ENCODE measurements around the gene PIP5K1C. TPM values are rescaled to one million over a fixed set of nuclear protein-coding genes. Genes with fewer than 3 reads are reported as not detected.

The PIP5K1C gene
- total and polyA plus RNA-seq, 9 of the 15 experiments (the other 6 are each of a cell fraction or from before 2014, with no cell fraction given): 0.38 to 22.1 (median 4.1) TPM

GRCh38 chr19:3700242-3701032 lies at the start of gene PIP5K1C (continued):
- TF ChIP-seq, protein P1, sequence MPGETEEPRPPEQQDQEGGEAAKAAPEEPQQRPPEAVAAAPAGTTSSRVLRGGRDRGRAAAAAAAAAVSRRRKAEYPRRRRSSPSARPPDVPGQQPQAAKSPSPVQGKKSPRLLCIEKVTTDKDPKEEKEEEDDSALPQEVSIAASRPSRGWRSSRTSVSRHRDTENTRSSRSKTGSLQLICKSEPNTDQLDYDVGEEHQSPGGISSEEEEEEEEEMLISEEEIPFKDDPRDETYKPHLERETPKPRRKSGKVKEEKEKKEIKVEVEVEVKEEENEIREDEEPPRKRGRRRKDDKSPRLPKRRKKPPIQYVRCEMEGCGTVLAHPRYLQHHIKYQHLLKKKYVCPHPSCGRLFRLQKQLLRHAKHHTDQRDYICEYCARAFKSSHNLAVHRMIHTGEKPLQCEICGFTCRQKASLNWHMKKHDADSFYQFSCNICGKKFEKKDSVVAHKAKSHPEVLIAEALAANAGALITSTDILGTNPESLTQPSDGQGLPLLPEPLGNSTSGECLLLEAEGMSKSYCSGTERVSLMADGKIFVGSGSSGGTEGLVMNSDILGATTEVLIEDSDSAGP (CRISPR knock-in tag; IDR thresholded peaks at IDR 0.05): no peak
- TF ChIP-seq HMGN3 (IDR thresholded peaks at IDR 0.05; ENCODE audit: borderline replicate concordance, extremely low read depth, insufficient read length, low read depth, low read length) (peak; percentile 58), RNF219 (CRISPR knock-in tag; IDR thresholded peaks at IDR 0.05) (no peak), E2F5 (CRISPR knock-in tag; IDR thresholded peaks at IDR 0.05) (no peak), ZFX (CRISPR knock-in tag; IDR thresholded peaks at IDR 0.05) (peak; percentile 37; the same call in 1 of the 2 replicates), NRF1 (conservative IDR thresholded peaks at IDR 0.05 in 1 of 2, IDR thresholded peaks at IDR 0.05 in 1 of 2) (peak; percentile 64 to 74), MEIS2 (IDR thresholded peaks at IDR 0.05; ENCODE audit: partially characterized antibody) (peak; percentile 79), ZEB2 (IDR thresholded peaks at IDR 0.05) (no peak), SMARCE1 (IDR thresholded peaks at IDR 0.05) (peak; percentile 55; the same call in 1 of the 2 replicates), MCM5 (IDR thresholded peaks at IDR 0.05; ENCODE audit: low read depth) (no peak), FOXP4 (CRISPR knock-in tag; IDR thresholded peaks at IDR 0.05; ENCODE audit: borderline replicate concordance) (peak; percentile 57; the same call in 1 of the 2 replicates), ZBTB7A (IDR thresholded peaks at IDR 0.05; ENCODE audit: borderline replicate concordance, control insufficient read depth, low read depth, low read length) (peak; percentile 84; the same call in 1 of the 2 replicates)
- TF ChIP-seq, protein P2, sequence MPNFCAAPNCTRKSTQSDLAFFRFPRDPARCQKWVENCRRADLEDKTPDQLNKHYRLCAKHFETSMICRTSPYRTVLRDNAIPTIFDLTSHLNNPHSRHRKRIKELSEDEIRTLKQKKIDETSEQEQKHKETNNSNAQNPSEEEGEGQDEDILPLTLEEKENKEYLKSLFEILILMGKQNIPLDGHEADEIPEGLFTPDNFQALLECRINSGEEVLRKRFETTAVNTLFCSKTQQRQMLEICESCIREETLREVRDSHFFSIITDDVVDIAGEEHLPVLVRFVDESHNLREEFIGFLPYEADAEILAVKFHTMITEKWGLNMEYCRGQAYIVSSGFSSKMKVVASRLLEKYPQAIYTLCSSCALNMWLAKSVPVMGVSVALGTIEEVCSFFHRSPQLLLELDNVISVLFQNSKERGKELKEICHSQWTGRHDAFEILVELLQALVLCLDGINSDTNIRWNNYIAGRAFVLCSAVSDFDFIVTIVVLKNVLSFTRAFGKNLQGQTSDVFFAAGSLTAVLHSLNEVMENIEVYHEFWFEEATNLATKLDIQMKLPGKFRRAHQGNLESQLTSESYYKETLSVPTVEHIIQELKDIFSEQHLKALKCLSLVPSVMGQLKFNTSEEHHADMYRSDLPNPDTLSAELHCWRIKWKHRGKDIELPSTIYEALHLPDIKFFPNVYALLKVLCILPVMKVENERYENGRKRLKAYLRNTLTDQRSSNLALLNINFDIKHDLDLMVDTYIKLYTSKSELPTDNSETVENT (CRISPR knock-in tag; IDR thresholded peaks at IDR 0.05): no peak
- TF ChIP-seq, protein P3, sequence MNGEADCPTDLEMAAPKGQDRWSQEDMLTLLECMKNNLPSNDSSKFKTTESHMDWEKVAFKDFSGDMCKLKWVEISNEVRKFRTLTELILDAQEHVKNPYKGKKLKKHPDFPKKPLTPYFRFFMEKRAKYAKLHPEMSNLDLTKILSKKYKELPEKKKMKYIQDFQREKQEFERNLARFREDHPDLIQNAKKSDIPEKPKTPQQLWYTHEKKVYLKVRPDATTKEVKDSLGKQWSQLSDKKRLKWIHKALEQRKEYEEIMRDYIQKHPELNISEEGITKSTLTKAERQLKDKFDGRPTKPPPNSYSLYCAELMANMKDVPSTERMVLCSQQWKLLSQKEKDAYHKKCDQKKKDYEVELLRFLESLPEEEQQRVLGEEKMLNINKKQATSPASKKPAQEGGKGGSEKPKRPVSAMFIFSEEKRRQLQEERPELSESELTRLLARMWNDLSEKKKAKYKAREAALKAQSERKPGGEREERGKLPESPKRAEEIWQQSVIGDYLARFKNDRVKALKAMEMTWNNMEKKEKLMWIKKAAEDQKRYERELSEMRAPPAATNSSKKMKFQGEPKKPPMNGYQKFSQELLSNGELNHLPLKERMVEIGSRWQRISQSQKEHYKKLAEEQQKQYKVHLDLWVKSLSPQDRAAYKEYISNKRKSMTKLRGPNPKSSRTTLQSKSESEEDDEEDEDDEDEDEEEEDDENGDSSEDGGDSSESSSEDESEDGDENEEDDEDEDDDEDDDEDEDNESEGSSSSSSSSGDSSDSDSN (IDR thresholded peaks at IDR 0.05; ENCODE audit: borderline replicate concordance in 1 of 2, low read depth in 2 of 2, low read length in 2 of 2): peak in 1 of 2 experiments; percentile 84; a peak in 1 of 4 replicates
